GM19452 (cell line): ENCODE results near the gene SYT1.
"Not testable (repeated sequence)": the region's sequence is repeated elsewhere in the genome, so short reads cannot be mapped to it uniquely, and the experiment has no call there.

Source experiments
- ATAC-seq: cut with Tn5 transposase; IDR thresholded peaks from one replicate; pipeline ENCODE4 v1.9.1; 2021; ENCODE audit not compliant: unreplicated experiment

Gene SYT1

DNA sequence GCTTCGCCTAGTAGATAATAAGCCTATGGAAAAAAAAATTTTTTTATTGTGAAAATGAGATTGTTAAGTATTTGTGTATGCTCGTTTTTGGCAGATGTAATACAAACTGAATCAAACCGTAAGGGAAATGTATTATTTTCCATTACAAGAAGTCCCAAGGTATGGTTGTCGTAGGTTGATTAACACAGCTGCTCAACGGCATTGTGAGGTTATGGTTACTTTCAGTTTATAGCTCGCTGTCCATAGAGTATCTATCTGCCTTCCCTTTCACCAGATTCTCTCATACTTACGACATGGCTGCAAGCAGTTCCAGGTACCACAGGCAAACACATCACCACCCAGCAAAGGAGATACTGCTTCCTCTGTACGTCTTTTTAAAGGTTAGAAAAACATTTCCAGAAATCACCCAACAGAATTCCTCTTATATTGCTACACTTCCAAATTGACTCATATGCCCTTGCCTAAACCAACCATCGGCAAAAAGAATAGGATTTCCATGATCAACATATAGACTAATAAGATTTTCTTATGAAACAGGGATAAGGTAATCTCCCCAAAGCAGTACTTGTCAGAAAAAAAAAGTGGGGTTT is 338.6 kb downstream of the SYT1 start:
- no peak for ATAC-seq

DNA sequence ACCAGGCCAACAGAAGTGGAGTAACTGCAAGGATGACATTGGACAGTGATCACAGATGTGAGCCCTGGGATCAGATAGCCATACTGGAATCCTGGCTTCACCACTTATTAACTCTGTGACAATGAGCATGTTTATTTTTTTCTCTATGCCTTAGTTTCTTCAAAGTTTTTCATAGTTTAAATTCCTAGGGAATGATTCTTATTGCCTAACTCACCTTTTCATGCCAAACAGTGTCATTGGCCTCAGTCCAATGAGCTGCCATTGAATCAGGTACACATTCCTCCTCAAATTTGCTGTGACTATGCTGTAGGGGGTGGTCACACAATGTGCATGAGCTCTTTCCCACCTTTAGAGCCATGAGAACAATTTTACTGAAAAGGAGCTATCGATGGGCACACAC is 342.3 kb downstream of the SYT1 start:
- no peak for ATAC-seq

DNA sequence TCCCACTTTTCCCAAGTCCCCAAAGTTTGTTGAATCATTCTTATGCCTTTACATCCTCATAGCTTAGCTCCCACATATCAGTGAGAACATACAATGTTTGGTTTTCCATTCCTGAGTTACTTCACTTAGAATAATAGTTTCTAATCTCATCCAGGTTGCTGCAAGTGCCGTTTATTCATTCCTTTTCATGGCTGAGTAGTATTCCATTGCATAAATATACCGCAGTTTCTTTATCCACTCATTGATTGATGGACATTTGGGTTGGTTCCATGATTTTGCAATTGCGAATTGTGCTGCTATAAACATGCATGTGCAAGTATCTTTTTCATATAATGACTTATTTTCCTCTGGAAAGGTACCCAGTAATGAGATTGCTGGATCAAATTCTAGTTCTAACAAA is 345.8 kb downstream of the SYT1 start:
- ATAC-seq, result not testable (repeated sequence)

DNA sequence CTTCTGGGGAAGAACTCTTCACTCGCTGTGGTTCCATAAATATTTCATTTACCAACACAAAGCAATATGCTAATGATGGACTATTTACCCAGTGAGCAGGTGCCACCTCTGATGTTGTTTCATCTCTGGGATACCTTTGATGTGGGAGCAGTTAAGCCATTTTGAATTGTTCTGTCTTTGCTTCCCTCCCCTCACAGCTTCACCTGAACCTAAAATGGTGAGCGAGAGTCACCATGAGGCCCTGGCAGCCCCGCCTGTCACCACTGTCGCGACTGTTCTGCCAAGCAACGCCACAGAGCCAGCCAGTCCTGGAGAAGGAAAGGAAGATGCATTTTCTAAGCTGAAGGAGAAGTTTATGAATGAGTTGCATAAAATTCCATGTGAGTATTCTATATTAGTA is 352.7 kb downstream of the SYT1 start:
- no peak for ATAC-seq

DNA sequence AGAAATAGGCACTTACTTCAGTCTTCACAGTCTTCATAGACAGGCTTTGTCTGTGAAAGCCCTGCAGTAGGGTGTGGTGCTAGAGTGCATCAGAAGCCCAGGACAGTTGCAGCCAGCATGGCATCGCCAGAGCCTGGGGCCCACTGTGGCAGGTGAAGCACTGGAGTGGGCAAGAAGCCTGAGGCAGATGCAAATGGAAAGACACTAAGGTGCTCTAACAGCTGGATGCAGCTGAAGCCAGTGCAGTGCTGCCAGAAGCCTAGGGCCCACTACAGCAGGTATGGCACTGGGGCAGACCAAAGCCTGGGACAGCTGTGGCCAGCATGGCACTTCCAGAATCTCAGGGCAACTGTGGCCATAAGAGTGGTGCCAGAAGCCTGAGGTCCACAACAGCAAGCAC is 358.6 kb downstream of the SYT1 start:
- no peak for ATAC-seq

DNA sequence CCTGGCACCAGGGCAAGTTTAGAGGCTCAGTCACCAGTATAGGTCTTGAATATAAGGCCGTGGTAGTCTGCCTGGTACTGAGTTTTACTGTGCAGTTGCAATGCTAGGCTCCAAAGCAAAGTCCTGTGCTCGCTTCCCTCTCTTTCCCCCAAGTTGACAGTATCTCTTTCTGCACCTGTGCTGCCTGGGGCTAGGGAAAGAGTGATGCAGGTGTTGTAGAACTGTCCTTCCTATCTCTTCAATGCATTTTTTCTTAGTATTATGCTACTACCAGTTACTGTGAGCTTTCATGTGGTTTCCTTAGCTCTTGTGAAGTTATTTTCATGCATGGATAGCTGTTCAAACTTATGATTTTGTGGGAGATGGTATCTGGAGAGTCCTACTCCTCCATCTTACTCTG is 359.2 kb downstream of the SYT1 start:
- no peak for ATAC-seq

DNA sequence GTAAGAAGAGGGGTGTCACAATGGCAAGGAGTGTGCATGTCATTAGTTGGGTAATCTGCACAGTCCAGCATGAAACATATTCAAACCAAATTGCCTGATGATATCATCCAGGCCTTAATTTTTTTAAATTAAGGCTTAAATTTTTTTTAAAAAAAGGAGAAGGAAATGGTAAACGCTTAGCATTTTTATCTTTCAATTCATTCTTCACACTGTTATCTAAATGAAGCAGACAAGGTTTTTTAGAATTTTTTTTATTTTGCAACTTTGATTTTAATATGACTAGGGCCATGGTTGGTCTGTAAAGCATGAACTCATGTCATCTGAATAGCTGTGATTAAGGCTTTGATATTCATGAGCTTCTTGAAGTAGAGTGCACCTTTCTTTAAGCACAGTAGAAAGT is 362.5 kb downstream of the SYT1 start:
- no peak for ATAC-seq

DNA sequence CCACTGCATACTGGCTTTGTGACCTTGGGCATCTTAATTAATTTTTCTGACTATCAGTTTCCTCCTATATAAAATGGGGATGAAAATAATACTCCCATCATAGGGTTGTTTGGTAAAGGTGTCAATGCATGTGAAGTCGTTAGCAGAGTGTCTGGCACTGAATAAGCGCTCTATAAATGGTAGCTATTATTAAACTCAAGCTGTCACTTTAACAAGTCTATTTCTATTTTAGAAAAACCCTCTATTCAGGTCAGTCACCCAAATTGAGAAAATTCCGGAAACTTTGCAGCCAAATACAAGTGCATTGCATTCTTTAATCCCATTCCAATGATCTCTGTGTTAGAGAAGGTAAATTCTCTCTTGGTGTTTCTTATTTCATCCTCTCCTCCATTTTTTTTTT is 363.1 kb downstream of the SYT1 start:
- no peak for ATAC-seq

DNA sequence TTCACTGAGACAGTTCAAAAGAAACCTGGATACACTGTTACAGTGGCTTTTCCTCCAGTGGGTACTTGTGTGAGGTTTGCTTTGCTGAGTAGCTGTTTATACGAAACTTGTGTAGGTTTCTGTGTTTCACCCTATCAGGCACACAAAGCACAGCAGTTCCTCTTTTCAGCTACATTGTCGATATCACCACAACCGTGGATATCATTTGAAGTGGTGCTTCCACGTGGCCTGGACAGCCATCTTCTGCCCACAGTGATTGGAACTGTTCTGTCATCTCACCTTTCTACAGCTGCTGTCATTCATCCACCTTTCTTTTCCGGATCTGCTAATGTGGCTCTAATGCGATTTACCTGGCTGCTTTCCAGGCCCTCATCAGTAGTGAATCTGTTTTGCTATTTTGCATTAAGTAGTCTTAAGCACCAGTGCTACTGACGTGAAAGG is 368.8 kb downstream of the SYT1 start:
- ATAC-seq, result peak; percentile 68

DNA sequence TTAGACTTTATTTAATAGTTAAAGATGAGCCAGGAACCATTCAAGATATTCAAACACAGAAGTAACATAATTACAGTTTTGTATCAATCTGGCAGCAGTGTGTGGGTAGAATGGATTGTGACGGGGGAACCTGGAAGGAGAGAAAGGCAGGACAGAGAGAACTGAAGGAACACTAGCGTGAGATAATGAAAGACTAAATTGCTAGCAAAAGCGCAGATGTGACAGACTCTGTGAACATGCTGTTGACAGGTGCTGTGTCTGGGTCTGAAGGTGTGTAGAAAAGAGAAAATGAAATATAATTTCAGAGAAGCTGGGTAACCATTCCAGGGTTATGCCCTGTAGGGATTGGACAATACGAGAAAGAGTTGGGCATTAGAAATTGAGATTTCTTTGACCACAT is 372.3 kb downstream of the SYT1 start:
- no peak for ATAC-seq

DNA sequence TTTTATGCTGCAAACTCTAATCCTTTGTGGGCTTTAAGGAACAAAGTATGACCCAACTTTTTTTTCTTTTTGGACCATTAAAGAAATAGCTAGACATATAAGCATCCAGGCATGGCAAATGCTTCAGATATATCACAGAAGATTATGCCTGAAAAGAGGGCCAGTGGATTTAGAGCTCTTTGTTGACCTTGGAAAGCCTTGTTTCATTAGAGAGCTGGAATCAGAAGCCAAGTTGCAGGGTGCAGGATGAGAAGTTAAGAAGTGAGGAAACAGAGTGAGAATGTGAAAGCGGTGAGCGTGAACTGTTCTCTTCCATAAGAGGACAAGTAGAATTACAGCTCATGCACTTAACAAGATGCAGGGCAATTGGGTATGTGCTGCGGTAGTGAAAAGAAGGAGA is 373.7 kb downstream of the SYT1 start:
- ATAC-seq, result no peak

DNA sequence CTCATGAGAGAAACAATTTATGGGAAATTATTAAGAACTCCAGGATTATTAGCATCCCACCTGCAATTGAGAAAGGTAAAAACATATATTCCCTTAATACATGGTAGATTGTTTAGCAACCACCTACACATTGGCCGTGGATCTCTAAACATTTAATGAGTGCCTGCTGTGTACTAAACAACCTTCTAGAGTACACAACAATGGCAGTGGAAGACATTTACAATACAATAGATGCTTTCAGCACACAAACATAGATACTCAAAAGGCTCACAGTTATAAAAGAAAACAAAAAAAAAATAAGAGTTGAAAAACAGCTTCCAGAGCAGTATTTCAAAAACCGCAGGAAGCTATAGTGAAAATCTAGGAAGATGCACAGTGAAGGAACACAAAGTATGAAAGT is 382.9 kb downstream of the SYT1 start:
- no peak for ATAC-seq

DNA sequence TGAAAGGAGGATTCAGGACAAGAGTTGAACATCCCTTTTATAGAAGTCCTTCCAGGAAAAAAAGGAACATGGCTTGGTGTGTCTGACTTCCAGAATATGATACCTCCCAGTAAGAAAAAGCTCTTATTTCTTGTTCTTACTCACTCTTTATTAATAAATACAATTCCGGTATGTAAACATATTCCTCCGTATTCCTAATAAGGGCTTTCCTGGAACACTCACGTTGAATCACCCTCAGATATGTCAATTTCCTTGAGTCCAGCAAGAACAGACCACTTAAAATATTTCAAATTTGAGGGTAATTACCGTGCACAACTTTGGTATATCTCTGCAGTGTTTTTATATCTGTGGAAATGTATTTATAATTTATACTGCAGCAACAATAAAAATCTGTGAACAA is 385.6 kb downstream of the SYT1 start:
- no peak for ATAC-seq

DNA sequence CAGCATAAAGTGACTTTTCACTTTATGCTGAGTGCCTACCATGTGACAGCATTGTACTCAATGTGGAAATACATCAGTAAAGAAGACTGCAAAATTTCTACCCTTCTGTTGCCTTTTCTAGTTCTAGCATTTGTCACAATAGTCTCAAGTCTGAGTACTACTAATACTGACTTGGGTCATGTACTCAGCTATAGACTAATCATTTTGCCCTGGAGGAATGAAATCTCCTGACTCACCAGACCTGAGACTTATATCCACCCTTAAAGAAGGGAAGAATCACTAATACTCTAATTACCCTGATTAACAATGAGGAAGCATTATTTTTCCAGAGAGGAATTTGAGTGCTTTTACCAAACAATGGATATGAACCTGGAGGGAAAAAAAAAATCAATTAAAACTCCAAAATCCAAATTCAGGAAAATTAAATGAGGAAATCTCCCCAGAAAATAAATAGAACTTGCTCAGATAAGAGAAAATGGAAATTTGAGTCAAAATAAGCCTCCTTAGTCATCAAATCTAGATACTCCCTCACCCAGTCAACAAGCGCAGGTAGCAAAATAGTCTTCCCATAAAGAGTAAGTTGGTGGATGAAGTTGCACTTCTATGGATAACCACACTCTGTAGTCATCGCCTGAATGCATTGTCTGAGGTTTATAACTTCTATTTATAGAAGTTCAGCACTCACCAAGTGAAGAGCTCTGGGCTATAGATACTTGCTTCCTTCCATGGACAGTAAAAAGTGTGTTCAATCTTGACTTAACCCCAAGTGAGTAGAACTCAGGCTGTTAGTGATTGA is 386.6 kb downstream of the SYT1 start:
- ATAC-seq, result no peak

DNA sequence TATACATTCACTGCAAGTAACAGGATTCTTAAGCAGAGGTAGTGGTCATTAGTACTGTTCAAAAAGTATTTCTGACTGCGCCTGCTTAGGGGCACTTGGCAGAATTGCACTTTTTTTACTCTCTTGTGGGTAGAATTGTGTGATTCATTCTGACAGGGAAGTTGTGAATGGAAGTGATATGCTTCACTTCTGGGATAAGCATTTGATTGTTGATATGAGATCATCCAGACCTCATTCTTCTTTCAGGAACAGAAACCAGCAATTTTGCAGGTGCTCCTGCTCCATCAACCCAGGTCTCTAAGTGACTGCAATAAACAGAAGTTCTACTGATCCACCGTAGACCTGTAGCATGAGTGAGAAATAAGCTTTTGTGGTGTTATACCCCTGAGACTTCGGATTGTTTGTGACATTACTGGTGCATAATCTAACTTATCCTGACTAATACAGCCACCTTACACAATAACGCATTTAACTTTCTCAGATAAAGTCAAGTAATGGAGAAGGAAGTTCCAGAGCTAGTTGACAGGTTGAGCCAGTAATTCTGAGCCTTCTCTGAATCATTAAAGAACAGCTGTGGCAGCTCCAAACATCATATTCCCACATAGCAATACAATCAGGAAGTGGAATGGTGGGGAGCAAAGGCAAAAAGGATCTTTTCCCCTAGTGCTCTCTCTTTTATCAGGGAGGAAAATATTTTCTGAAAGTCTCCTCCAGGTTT is 387.9 kb downstream of the SYT1 start:
- no peak for ATAC-seq

DNA sequence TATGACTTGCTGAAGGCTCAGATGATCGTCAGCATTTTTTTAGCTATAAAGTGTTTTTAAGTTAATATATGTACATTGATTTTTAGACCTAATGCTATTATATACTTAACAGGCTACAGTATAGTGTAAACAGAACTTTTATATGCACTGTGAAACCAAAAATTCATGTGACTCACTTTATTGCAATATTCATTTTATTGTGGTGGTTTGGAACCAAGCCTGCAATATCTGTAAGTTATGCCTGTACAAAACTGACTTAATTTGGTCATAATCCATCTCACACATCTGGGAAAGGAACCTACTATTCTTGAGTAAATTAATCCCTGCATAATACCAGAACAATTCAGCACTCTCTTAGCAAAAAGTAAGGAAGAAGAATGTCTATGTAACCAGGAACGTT is 390.7 kb downstream of the SYT1 start:
- no peak for ATAC-seq

DNA sequence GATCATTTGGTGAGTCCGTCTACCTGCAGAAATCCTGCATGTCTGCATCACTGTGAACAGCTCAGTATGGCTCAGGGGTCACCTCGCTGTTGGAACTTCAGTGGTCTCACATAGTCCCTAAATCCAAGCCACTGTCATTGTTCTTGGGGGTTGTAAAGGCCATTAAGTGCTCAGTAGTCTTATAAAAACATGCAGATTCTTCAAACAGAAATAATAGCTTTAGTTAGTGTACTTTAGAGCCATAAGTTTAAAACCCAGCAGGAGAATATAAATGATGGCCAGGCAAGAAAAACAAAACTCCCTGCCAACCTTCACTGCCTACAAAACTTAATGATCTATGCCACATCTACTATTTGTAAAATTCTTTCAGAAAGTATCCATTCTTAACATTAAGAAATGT is 396.3 kb downstream of the SYT1 start:
- no peak for ATAC-seq

DNA sequence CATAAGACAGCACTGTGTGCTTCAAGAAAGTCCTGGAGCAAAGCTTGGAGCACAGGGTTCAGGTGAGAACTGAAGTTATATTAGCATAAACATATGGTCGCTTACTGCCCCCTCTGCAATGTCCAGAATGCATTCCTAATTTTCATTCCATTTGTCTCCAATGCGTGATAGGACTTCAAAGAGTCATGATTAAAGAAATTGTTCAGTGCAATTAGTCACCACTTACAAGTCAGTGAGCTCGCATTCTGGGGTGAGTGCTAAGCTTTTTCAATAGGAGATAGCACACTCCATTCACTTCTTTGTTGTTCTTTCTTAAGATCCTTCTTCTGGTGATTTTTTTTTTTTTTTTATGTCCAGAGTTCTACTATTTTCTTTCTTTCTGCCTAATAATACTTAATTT is 398.4 kb downstream of the SYT1 start:
- no peak for ATAC-seq

DNA sequence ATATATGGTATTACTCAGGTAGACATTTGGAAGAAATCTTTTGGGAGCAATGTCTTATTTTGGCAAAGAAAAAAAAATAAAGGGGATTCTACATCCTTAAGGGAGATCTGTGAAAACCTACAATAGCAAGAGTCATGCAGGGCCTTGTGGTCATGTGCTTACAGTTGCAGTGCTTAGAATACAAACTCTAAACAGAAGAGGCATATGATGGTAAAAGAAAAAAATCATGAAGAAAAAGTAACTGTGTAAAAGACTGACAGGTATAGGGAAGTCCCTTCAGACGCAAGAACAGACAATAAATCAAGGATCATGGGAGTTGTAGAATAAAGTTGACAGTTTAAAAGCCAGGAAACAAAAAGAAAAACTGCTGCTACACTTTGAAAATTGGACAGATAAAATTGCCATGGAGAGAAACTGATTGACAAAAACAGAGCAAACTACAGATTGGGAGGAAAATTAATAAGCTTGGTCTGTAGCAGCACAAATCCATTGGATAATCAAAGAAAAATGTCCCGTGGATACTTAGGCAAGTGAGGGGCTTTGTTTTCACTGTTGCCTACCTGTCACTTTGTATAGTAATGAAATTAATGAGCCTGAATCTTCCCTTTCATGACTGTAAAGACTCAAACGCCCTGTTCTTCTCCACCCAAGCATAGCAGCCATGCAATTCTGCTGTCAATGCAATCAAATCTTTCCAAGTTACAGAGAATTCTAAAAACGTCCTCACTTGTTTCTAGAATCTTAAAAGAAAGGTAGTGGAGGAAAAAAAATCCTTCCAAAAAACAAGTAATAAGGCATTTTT is 402.0 kb downstream of the SYT1 start:
- no peak for ATAC-seq

DNA sequence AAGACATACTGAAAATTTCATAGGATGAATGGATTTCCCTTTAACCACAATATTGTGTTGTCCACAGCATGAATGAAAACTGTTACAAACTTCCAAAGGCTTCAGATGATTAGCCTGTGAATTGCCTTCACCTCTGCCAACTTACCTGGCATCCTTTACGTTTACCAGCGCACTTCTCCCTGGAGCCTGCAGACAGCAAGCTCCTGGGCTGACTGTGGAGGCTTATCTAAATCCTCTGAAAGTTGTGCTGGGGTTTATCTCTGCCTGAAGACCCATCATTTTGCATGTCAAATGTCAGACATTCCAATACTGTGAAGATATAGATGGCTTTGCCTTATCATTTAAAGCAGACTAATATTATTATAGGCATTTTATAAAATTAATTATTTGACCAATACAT is 403.0 kb downstream of the SYT1 start:
- ATAC-seq, result no peak

DNA sequence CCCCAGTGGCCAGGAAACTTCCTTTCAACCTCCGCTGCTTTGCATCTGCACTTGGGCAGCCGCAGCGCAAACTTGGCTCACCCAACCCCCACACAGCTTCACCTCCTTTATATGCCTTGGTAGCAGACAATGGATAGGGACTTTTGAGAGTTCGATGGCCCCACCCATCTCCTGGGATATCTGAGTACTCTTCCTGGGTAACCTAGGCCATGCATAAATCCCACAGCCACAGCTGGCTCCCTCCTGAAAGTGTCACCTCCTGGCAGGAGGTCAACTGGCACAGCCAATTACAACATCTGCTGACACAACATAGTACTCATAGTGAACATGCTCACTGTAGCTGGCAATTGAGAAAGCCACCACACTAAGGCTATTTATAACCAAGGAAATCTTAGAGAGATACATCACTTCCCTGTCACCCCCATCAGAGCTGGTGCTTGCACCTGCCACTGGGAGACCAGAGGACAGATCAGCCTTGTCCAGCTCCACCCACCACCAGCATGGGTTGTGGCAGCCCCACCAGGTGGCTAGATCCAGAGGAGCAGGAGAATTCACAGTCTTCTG is 410.0 kb downstream of the SYT1 start:
- peak; percentile 62 for ATAC-seq
